Ishikawa (cell line): Measurements from ENCODE around the gene ENPP3.

Experiments
- CEBPB ChIP-seq: IDR thresholded peaks from 2 replicates; pipeline ENCODE4 v1.6.1; 2012
- MAX ChIP-seq: IDR thresholded peaks from 2 replicates; pipeline ENCODE4 v1.6.1; 2012
- REST ChIP-seq: IDR thresholded peaks from 2 replicates; pipeline ENCODE4 v1.6.1; 2012; ENCODE audit warnings: low read depth, mild to moderate bottlenecking
- TAF1 ChIP-seq: IDR thresholded peaks from 2 replicates; pipeline ENCODE4 v1.6.1; 2012; ENCODE audit warnings: low read depth, mild to moderate bottlenecking
- YY1 ChIP-seq: IDR thresholded peaks from 2 replicates; pipeline ENCODE4 v1.6.1; 2012; ENCODE audit warnings: low read depth

GRCh38 chr6:131613296-131613925 is 23.7 kb upstream of the ENPP3 start:
- TF ChIP-seq MAX (no peak), REST (no peak), TAF1 (no peak), CEBPB (no peak), YY1 (no peak)
